Cardiac fibroblast (primary cell): Measurements from ENCODE around the gene EHMT1.
A peak's percentile ranks its signal among the peaks of the same experiment; 100 is the strongest.

Experiments
- DNase-seq, 2 donors: peaks; one replicate each; pipeline versions ENCODE4 v3.0.0 to v3.0.0-alpha.2; 2010; ENCODE audit warnings: low read depth in 2 of 2
- H3K4me3 ChIP-seq, 2 donors: replicated peaks in 1 of 2; 1 replicate in 1 of 2; 2 replicates in 1 of 2; pipeline ENCODE4 v1.5.1; 2011; ENCODE audit warnings: low read depth in 2 of 2, low read length in 2 of 2, mild to moderate bottlenecking in 2 of 2, moderate library complexity in 1 of 2
- CTCF ChIP-seq: IDR thresholded peaks from one replicate; pipeline ENCODE4 v1.5.1; 2011; ENCODE audit warnings: low read depth, mild to moderate bottlenecking, low read length, inconsistent platforms

Gene EHMT1

DNA sequence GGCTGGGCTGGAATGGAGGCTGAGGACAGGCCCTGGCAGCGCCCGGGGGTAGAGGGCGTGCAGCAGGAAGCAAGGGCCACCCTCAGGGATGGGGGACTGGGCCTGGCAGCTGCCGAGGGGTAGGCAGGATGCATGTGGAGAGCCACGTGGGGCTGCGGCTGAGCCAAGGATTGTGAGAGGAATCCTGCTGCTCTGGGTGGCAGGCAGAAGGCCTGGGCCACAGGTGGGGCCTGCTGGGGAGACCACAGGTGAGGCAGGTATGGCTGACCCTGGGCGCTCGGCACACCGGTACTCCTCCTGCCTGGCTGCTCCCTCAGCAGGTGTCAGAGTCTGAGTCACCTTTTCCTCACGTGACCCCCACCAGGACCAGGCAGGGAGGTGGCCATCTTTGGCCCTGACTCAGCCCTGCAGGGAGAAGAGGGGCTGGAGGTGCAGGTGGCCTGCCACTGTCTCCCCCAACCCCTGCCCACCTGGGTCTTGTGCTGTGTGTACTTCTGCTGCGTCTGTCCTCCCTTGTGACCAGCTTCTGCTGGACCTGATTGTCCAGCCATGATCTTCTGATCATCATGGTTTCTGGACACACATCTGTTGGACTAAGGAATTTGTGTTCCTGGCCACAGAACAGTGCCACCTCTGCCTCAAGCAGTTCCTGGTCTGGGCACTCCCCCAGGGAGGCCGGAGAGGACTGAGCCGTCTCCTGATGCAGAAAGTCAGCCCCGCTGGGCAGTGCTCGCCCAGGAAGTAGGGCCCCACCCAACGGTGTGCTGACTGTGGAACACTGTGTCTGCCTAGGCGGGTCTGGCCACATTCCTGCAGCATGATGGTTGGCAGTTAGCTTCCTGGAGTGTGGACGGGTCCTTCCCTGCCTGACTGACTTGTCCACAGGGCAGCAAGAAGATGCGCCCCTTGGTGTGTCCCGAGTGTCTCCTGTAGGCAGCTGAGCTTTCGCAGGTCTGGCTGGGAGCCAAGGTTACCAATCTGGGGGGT is 6.9 kb upstream of the EHMT1 start:
- peak overlapping the region in 1 of 2 donors; percentile 1 for H3K4me3 ChIP-seq
- TF ChIP-seq CTCF, result no peak
- peak; percentile 66 to 90 for DNase-seq

DNA sequence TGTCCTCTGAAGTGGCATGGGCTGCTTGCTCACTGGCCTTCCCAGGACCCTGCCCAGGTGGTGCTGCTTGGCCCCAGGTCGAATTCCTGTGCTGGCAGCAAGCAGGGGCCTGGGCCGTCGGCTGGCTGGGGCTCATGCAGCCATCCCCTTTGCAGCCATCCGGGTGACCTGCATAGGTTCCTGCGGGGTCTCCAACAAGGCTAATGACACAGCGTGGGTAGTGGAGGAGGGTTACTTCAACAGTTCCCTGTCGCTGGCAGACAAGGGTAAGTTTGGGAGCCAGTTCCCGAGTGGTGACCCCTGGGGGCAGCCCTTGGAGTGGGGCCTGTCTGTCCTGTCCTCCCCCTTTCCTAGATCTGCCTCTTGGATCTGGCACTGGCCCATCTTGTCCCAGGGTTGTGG is 6.1 kb upstream of the EHMT1 start:
- no peak overlapping the region for H3K4me3 ChIP-seq
- TF ChIP-seq CTCF, result no peak
- no peak for DNase-seq

GRCh38 chr9:137613259-137613658 is 5.5 kb upstream of the EHMT1 start:
- DNase-seq, result no peak
- no peak for TF ChIP-seq CTCF
- H3K4me3 ChIP-seq, result no peak overlapping the region

GRCh38 chr9:137613738-137614523 is 4.9 kb upstream of the EHMT1 start:
- no peak for TF ChIP-seq CTCF
- DNase-seq, result no peak
- no peak overlapping the region for H3K4me3 ChIP-seq

- no peak for DNase-seq
These were observed 4.0 kb upstream of the EHMT1 start for GRCh38 chr9:137614631-137615386.

More at GRCh38 chr9:137614631-137615386, 4.0 kb upstream of the EHMT1 start:
- TF ChIP-seq CTCF, result no peak
- no peak overlapping the region for H3K4me3 ChIP-seq
